HCT116 (cell line): ENCODE data around the gene GALNS.

Experiments used
- EZH2 ChIP-seq: fragments of 200-600 bp; sonication (generic); IDR thresholded peaks from 2 replicates; pipeline ENCODE4 v1.6.1; 2017; ENCODE audit warnings: antibody characterized with exemption, mixed run types
- TF ChIP-seq, protein P1 (sequence below): IDR thresholded peaks from 2 replicates; pipeline ENCODE4 v1.6.1; 2011; ENCODE audit warnings: mild to moderate bottlenecking, low read length, moderate library complexity; ENCODE audit not compliant: insufficient replicate concordance; ENCODE audit errors: extremely low read depth
- TF ChIP-seq, protein P2 (sequence below): IDR thresholded peaks from 2 replicates; pipeline ENCODE4 v1.6.1; 2012
- TF ChIP-seq, protein P3 (sequence below), 3 experiments: fragments of 200-600 bp in 1 of 3; sonication (generic) in 1 of 3; IDR thresholded peaks in 2 of 3; conservative IDR thresholded peaks in 1 of 3; 2 replicates each; pipeline ENCODE4 v1.5.1; 2012 to 2017; ENCODE audit warnings: low read depth in 2 of 3, low read length in 2 of 3, antibody characterized with exemption in 1 of 3, borderline replicate concordance in 1 of 3, control low read depth in 1 of 3, mild to moderate bottlenecking in 1 of 3, mixed read lengths in 1 of 3, mixed run types in 1 of 3, moderate library complexity in 1 of 3; ENCODE audit not compliant: insufficient read depth in 1 of 3

DNA sequence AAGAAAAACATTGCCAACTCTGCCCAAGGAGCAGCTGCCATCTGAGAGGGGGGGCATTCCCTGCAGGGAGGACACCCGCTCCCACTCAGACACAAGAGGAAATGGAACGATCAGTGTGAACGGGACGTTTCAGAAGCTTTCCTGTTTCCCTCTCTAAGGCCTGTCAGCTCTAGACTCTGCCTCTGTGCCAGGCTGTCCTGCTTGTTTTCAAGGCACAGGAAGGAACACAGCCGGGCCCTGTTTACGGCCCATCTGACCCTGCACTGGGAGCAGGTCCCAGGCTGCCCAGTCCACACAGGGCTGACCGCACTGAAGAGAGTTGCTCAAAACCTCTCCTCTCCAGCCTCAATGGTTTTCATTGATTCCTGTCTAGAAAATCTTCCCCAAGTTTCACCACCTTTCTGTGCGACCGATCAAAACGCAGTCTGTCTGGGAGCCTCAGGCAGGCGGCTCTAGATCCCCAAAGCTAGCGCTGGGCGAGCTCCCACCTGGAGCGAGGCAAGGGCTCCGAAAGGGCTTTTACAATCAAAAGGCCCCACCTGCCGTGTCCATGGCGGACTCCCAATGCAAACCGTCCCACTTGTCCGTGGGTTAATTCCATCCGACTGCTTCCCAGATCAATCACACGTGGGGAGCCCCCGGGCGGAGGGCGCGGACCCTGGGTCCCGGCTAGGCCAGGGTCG, 73.2 kb downstream of the GALNS start:
- TF ChIP-seq, protein P1, sequence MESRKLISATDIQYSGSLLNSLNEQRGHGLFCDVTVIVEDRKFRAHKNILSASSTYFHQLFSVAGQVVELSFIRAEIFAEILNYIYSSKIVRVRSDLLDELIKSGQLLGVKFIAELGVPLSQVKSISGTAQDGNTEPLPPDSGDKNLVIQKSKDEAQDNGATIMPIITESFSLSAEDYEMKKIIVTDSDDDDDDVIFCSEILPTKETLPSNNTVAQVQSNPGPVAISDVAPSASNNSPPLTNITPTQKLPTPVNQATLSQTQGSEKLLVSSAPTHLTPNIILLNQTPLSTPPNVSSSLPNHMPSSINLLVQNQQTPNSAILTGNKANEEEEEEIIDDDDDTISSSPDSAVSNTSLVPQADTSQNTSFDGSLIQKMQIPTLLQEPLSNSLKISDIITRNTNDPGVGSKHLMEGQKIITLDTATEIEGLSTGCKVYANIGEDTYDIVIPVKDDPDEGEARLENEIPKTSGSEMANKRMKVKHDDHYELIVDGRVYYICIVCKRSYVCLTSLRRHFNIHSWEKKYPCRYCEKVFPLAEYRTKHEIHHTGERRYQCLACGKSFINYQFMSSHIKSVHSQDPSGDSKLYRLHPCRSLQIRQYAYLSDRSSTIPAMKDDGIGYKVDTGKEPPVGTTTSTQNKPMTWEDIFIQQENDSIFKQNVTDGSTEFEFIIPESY = no peak
- TF ChIP-seq, protein P2, sequence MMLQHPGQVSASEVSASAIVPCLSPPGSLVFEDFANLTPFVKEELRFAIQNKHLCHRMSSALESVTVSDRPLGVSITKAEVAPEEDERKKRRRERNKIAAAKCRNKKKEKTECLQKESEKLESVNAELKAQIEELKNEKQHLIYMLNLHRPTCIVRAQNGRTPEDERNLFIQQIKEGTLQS = no peak
- TF ChIP-seq, protein P3, sequence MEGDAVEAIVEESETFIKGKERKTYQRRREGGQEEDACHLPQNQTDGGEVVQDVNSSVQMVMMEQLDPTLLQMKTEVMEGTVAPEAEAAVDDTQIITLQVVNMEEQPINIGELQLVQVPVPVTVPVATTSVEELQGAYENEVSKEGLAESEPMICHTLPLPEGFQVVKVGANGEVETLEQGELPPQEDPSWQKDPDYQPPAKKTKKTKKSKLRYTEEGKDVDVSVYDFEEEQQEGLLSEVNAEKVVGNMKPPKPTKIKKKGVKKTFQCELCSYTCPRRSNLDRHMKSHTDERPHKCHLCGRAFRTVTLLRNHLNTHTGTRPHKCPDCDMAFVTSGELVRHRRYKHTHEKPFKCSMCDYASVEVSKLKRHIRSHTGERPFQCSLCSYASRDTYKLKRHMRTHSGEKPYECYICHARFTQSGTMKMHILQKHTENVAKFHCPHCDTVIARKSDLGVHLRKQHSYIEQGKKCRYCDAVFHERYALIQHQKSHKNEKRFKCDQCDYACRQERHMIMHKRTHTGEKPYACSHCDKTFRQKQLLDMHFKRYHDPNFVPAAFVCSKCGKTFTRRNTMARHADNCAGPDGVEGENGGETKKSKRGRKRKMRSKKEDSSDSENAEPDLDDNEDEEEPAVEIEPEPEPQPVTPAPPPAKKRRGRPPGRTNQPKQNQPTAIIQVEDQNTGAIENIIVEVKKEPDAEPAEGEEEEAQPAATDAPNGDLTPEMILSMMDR (IDR thresholded peaks at IDR 0.05 in 2 of 3, conservative IDR thresholded peaks at IDR 0.05 in 1 of 3; ENCODE audit: borderline replicate concordance in 1 of 3, insufficient read depth in 1 of 3, low read depth in 2 of 3, low read length in 2 of 3) = no peak
- TF ChIP-seq EZH2 = no peak
